Left ventricle myocardium superior (tissue), 1 donor: ENCODE data around the gene CPNE7. TPM values are rescaled to one million over a fixed set of nuclear protein-coding genes. Genes with fewer than 3 reads are reported as not detected.
"Not testable (repeated sequence)": the region's sequence is repeated elsewhere in the genome, so short reads cannot be mapped to it uniquely, and the experiment has no call there.

Experiments
- ATAC-seq: fragments of 200-7000 bp; cut with Tn5 transposase; one replicate; pipeline ENCODE4 v1.9.1; 2020; ENCODE audit warnings: mild to moderate bottlenecking, moderate library complexity
- DNase-seq: peaks from one replicate; pipeline ENCODE4 v3.0.0-alpha.2; 2020
- intact Hi-C: fragments of 100-400 bp; cut with micrococcal nuclease; formaldehyde crosslinking; loops from one replicate; pipeline ENCODE4 v1.11.0; 2022
- total RNA-seq: library from RNA; stranded (reverse); fragmentation: NEBNext Ultra II Directional; extraction: Animal tissue kit (Norgen Biotek cat#: 25700); gene quantifications from one replicate; pipeline ENCODE4 v1.2.1, GENCODE V29; 2021
- donor health status: DM: no; HTN: yes; CAD: no; lungs with severe emphysema.

CPNE7 gene
- total RNA-seq, 1 donor from 2014 or later: not detected

DNA sequence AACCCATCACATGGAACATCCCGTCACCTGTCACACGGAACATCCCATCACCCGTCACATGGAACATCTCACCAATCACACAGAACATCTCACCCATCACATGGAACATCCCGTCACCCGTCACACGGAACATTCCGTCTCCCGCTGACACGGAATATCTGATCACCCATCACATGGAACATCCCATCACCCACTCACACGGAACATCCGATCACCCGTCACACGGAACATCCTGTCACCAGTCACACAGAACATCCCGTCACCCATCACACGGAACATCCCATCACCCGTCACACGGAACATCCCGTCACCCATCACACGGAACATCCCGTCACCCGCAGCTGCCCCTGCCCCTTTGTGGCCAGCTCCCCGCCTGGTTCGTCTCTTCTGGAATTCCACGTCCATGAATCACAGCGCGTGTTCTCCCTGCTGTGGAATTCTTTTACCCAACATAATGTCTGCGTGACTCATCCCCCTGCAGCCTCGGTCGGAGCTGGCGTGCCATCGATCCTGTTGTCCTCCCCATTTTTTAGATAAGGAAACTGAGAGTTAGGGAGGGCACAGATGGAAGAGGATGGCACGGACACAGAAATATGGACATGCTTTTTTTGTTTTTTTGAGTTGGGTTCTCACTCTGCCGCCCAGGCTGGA lies 5.6 kb downstream of the CPNE7 start:
- ATAC-seq: no peak
- intact Hi-C loops: no loop called here
- DNase-seq: no peak

GRCh38 chr16:89581861-89582563 lies 6.5 kb downstream of the CPNE7 start:
- ATAC-seq: no peak
- DNase-seq: no peak

GRCh38 chr16:89582614-89583196 lies 7.1 kb downstream of the CPNE7 start:
- DNase-seq (no peak), ATAC-seq (no peak)
- intact Hi-C loops: no loop called here

More at GRCh38 chr16:89581861-89582563, 6.5 kb downstream of the CPNE7 start:
- intact Hi-C loops: no loop called here

DNA sequence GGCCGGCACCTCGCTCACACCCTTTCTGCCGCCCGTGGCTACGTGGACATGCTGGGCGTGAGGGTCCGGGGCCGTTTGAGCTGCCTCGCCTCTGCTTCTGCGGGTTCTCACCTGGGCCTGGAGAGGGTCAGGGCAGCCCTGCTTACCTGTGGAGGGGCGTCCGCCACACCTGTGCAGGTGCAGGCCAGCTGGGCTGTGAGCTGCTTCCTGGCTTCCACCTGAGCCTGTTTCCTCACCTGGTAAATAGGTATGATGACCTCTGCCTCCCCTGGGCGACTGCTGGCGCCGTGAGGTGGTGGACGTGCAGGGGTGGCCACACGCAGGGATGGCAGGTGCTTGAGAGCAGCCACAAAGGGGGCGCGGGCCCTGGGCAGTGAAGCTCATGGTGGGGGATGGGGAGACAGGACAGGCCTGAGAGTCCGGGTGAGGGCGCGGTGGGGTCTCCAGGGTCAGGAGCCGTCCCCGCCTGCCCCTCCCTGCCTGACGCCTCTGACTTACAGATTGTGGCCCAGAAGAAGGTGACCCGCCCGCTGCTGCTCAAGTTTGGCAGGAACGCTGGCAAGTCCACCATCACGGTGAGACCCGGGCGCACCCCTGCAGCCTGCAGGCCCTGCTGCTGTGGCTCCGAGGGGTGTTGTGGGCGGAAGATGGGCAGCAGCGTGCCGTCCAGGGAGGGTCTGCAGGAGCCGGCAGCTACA lies 7.8 kb downstream of the CPNE7 start:
- intact Hi-C loops: no loop called here
- ATAC-seq (no peak), DNase-seq (no peak)

GRCh38 chr16:89583895-89584644 lies 8.5 kb downstream of the CPNE7 start:
- ATAC-seq (no peak), DNase-seq (no peak)
- intact Hi-C loops: no loop called here

- ATAC-seq (no peak), DNase-seq (no peak)
- intact Hi-C loops: no loop called here
Measured at GRCh38 chr16:89584768-89585549, 9.4 kb downstream of the CPNE7 start.

DNA sequence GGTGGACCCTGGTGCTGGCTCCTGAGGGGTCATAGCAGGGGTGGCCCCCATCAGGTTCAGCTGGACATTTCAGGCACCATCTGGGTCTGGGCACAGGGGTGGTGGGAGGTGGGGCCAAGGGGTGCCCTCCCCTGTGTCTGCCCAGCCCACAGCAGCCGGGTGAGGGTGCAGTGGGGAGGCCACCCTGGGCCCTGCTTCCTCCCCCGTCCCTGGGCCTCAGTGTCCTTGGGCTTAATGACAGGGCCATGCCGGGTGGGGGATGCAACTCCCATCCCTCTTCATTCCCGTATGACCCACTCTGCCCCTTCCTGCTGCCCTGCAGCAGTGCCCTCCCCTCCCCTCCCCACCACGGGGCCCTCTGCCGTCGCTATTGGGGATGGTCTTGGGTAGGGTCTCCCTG lies 10.7 kb downstream of the CPNE7 start:
- DNase-seq: no peak
- ATAC-seq: no peak
- intact Hi-C loops: no loop called here

DNA sequence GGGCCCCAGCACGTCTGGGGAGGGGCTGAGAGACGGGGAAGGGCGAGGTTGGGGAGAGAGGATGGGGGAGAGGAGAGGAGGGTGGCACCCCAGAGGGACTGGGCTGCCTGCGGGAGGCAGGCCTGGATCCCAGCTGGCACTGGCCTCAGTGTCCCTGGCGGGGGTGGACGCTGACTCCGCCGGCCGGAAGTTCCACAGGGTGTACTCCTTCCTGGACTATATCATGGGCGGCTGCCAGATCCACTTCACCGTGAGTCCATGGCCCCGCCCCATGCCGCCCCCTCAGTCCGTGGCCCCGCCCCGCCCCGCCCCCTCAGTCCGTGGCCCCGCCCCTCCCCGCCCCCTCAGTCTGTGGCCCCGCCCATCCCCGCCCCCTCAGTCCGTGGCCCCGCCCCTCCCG lies 11.3 kb downstream of the CPNE7 start:
- ATAC-seq (no peak), DNase-seq (no peak)
- intact Hi-C loops: no loop called here

- DNase-seq, ATAC-seq, intact Hi-C loops: not testable (repeated sequence)
Measured at GRCh38 chr16:89587676-89588075, 12.1 kb downstream of the CPNE7 start.

GRCh38 chr16:89588413-89589109 lies 13.0 kb downstream of the CPNE7 start:
- intact Hi-C loops: no loop called here
- ATAC-seq: no peak
- no peak for DNase-seq

GRCh38 chr16:89589241-89589926 lies 13.8 kb downstream of the CPNE7 start:
- intact Hi-C loops: no loop called here
- no peak for ATAC-seq
- DNase-seq: no peak

DNA sequence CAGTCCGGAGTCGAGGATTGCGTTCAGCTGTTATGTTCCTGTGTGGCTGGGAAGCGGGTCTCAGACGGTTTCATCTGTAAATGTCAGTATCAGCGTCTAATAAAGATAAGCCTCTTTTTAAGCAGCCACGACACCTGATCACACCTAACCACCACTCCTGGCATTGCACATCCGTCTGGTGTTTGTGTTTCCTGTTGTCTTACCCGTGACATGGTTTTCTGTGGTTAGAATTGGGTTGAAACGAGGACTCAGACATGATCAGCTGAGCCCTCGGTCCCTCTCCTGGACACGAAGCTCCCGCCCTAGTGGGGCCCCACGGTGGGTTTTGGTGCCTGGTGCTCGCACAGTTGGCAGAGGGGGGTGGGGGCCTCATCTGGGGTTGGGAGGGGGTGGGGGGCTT lies 18.3 kb downstream of the CPNE7 start:
- ATAC-seq (no peak), DNase-seq (no peak)
- intact Hi-C loops: no loop called here

GRCh38 chr16:89595330-89596060 lies 19.9 kb downstream of the CPNE7 start:
- DNase-seq: no peak
- intact Hi-C loops: no loop called here
- no peak for ATAC-seq

DNA sequence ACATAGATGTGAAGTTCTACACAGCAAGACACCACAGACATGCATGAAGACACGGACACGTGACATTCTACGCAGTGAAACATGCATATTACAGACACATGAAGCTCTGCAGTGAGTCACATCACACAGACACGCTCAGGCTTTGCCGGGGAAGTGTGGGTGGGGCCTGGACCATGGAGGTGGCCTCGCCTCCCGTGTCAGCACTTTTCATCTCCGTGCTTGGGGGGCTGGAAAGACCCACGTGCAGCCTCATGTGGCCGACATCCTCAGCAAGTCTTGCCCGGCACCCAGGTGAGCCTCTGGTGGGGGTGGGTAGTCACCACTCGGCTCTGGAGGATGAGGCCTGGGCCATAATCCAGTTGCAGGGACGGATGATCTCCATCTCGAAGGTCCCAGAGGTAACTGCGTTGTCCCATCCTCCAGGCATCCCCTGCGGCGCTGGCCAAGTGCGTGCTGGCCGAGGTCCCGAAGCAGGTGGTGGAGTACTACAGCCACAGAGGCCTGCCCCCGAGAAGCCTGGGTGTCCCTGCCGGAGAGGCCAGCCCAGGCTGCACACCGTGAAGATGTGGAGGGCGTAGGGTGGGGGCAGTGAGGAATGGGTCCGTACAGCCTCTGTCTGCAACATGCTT lies 20.6 kb downstream of the CPNE7 start:
- DNase-seq: no peak
- intact Hi-C loops: no loop called here
- no peak for ATAC-seq

GRCh38 chr16:89596957-89597649 lies 21.5 kb downstream of the CPNE7 start:
- DNase-seq (no peak), ATAC-seq (no peak)
- intact Hi-C loops: no loop called here

- intact Hi-C loops: no loop called here
- ATAC-seq: no peak
- no peak for DNase-seq
Measured at GRCh38 chr16:89598199-89598598, 22.6 kb downstream of the CPNE7 start.
